ENCODE results near the gene USP12. TPM values are rescaled to one million over a fixed set of nuclear protein-coding genes. Genes with fewer than 3 reads are reported as not detected.
A peak's percentile ranks its signal among the peaks of the same experiment; 100 is the strongest.
"Not testable (repeated sequence)": the region's sequence is repeated elsewhere in the genome, so short reads cannot be mapped to it uniquely, and the experiment has no call there.

Gene USP12
- total RNA-seq, 2 experiments from 2014 or later: 32.3 to 32.4 TPM

GRCh38 chr13:27132538-27132937 lies 39.1 kb downstream of the USP12 start:
- CTCF ChIA-PET: interaction anchor here (0.8 to 2.4 kb wide), 7 partner anchors 12 to 138 kb away, joined by 3 to 6 read pairs (median 5); partner anchors contain the start of gene RASL11A
- Mint-ChIP-seq H3K9me3 (ENCODE audit: low read depth) (peaks cover 9% of the 10 kb centered on the region), H3K27me3 (no peaks in the 10 kb centered on the region), H3K4me3 (peak overlapping the region; percentile 24), H3K36me3 (ENCODE audit: low read depth) (peaks cover 37% of the 10 kb centered on the region), H3K27ac (peak overlapping the region; percentile 80), H3K4me1 (peaks cover 80% of the 10 kb centered on the region)
- ATAC-seq: peak; percentile 45
- intact Hi-C loops (cut with DNase I, micrococcal nuclease): loop anchor here in 1 of 2 experiments (5.0 to 10.0 kb wide), 2 partner anchors 320 to 1582 kb away; partner anchors contain the start of genes MTIF3 and SLC46A3
- POLR2A ChIA-PET: interaction anchor here (0.6 to 1.9 kb wide), 4 partner anchors 15 to 221 kb away, joined by 3 to 17 read pairs (median 6); no protein-coding TSS in a partner anchor
- peak; percentile 29 for DNase-seq

- Mint-ChIP-seq H3K4me1 (peaks cover 81% of the 10 kb centered on the region), H3K36me3 (ENCODE audit: low read depth) (peaks cover 41% of the 10 kb centered on the region), H3K27me3 (no peaks in the 10 kb centered on the region), H3K4me3 (peak overlapping the region; percentile 24), H3K9me3 (ENCODE audit: low read depth) (peaks cover 9% of the 10 kb centered on the region), H3K27ac (peak overlapping the region; percentile 80)
- POLR2A ChIA-PET: interaction anchor here (0.6 to 1.9 kb wide), 6 partner anchors 15 to 221 kb away, joined by 3 to 17 read pairs (median 6); partner anchors contain the start of gene RPL21
- intact Hi-C loops (cut with DNase I, micrococcal nuclease): loop anchor here (1.0 to 10.0 kb wide), 11 partner anchors 15 to 1583 kb away; partner anchors contain the start of genes RPL21 (in 2 of the 2), LNX2 (in 1 of the 2), MTIF3 (in 1 of the 2) and PAN3 (in 1 of the 2)
- CTCF ChIA-PET: interaction anchor here (0.8 to 2.4 kb wide), 11 partner anchors 12 to 139 kb away, joined by 3 to 6 read pairs (median 4); partner anchors contain the start of gene RASL11A
- DNase-seq: no peak
- no peak for ATAC-seq
Measured at GRCh38 chr13:27131906-27132305, 39.7 kb downstream of the USP12 start.

DNA sequence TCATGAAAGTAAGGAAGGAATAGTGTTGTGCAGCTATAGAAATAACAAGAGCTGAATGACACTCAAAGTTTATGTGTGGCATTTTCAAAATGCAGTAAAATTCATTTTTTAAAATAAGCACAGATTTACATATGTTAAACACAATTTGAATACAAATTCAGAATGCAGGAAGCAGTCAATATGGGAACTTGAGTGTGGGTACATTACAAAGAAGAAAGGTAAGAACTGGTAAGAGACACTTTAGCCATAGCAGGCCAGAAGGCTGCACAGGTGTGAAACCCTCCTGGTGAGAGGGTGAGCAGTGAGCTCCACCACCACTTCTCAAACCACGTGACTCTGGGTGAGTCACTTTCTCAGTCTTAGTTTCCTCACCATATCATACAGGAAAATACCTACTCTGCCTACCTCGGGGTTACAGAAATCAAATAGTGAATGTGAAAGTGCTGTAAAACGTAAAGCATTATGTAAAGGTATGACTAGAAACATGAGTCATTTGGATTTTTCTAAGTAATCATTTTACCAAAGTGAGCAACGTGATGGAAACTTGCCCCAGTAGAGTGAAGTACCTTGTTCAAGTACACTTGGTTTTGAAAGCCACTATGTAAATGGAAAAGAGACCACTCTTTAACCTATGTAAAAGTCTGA lies 40.5 kb downstream of the USP12 start:
- no peaks in the 10 kb centered on the region for H3K27me3 Mint-ChIP-seq
- DNase-seq (peak; percentile 87), ATAC-seq (peak; percentile 90)
- ChIA-PET POLR2A (interaction anchor here (0.5 to 1.2 kb wide), 8 partner anchors 31 to 973 kb away, joined by 3 to 9 read pairs (median 3); partner anchors contain the start of gene RPL21), CTCF (interaction anchor here (0.8 to 2.9 kb wide), 7 partner anchors 12 to 42 kb away, joined by 3 to 19 read pairs (median 3); no protein-coding TSS in a partner anchor)
- H3K9me3 Mint-ChIP-seq (ENCODE audit: low read depth): peaks cover 9% of the 10 kb centered on the region
- intact Hi-C loops (cut with DNase I, micrococcal nuclease): loop anchor here (1.0 to 10.0 kb wide), 11 partner anchors 16 to 1584 kb away; partner anchors contain the start of genes RPL21 (in 2 of the 2), LNX2 (in 1 of the 2), MTIF3 (in 1 of the 2) and PAN3 (in 1 of the 2)
- peak overlapping the region; percentile 80 for H3K27ac Mint-ChIP-seq
- peaks cover 89% of the 10 kb centered on the region for H3K4me1 Mint-ChIP-seq
- peak overlapping the region; percentile 24 for H3K4me3 Mint-ChIP-seq
- H3K36me3 Mint-ChIP-seq (ENCODE audit: low read depth): peaks cover 41% of the 10 kb centered on the region

- ATAC-seq (peak; percentile 20), DNase-seq (no peak)
- H3K4me1 Mint-ChIP-seq: peaks cover 84% of the 10 kb centered on the region
- H3K4me3 Mint-ChIP-seq: peak overlapping the region; percentile 24
- H3K9me3 Mint-ChIP-seq (ENCODE audit: low read depth): peaks cover 9% of the 10 kb centered on the region
- H3K27me3 Mint-ChIP-seq: no peaks in the 10 kb centered on the region
- peaks cover 45% of the 10 kb centered on the region for H3K36me3 Mint-ChIP-seq (ENCODE audit: low read depth)
- ChIA-PET POLR2A (interaction anchor here (0.5 to 1.5 kb wide), 5 partner anchors 33 to 973 kb away, joined by 3 to 9 read pairs (median 5); no protein-coding TSS in a partner anchor), CTCF (interaction anchor here (0.6 to 2.9 kb wide), 8 partner anchors 11 to 960 kb away, joined by 3 to 19 read pairs (median 3); no protein-coding TSS in a partner anchor)
- intact Hi-C loops (cut with DNase I, micrococcal nuclease): loop anchor here (2.0 to 10.0 kb wide), 4 partner anchors 18 to 1584 kb away; partner anchors contain the start of genes MTIF3 (in 1 of the 2), PAN3 (in 1 of the 2) and SLC46A3 (in 1 of the 2)
- H3K27ac Mint-ChIP-seq: peak overlapping the region; percentile 80
Measured at GRCh38 chr13:27130223-27130978, 41.2 kb downstream of the USP12 start.

DNA sequence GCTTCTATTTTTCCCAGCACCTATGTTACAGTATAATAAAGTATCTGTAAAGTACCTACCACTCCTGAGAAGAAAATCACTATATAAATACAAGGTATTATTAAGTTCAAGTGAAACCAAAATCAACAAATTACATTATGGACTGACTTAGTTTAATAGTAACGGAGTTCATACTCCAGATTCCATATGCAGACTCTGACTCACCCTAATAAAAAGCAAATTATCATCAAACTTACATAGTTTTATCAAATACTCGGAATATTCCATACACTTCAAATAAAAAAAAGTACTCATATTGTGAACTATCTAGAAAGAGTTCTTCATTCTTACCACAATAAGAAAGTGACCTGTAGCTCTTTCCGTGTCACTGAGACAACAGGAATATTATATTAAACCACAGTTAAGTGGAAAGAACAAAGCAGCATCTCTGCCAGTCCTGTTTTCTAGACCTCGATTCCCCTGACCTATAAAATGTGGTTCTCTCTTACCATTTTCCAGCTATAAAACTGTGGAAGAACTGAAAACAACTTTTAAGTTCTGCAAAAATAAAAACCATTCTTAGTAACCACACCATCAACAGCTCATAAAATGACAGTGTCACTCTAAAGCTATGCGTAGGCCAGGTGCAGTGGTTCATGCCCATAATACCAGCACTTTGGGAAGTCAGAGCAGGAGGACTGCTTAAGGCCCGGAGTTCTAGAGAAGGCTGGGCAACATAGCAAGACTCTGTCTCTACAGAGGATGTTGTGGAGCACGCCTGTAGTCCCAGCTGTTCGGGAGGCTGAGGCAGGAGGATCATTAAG lies 42.6 kb downstream of the USP12 start:
- Mint-ChIP-seq H3K4me3 (no peak overlapping the region), H3K4me1 (peaks cover 76% of the 10 kb centered on the region), H3K27me3 (no peaks in the 10 kb centered on the region), H3K9me3 (ENCODE audit: low read depth) (peaks cover 14% of the 10 kb centered on the region), H3K36me3 (ENCODE audit: low read depth) (peaks cover 56% of the 10 kb centered on the region), H3K27ac (peak overlapping the region; percentile 73)
- ChIA-PET CTCF (interaction anchor here (0.6 to 2.9 kb wide), 6 partner anchors 9 to 97 kb away, joined by 3 to 19 read pairs (median 3); no protein-coding TSS in a partner anchor), POLR2A (interaction anchor here (1.5 kb wide), 1 partner anchor 41 kb away, joined by 5 read pairs; no protein-coding TSS in a partner anchor)
- no peak for ATAC-seq
- DNase-seq: no peak
- intact Hi-C loops (cut with DNase I, micrococcal nuclease): no loop called here

DNA sequence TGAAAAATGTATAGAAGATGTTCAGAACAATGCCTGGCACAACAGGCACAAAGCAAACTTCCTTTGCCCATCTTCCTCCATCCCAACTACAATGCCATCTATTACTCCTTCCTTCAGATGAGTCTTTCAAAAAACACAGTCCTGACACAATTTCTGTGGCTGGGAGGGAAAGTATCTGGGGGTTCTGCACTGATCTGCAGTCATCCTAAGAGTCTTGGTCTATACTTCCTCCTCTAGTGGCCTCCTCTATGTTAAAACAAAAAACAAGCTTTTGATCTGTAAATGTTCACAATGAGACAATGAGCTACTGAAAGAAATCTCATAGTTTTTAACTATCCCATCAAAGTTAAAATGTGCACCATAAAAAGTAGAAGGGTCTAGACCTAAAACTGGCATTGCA lies 44.8 kb downstream of the USP12 start:
- no peak for ATAC-seq
- POLR2A ChIA-PET: interaction anchor here (0.6 kb wide), 1 partner anchor 35 kb away, joined by 4 read pairs; no protein-coding TSS in a partner anchor
- CTCF ChIA-PET: interaction anchor here (0.6 to 0.7 kb wide), 2 partner anchors 17 to 253 kb away, joined by 3 read pairs; no protein-coding TSS in a partner anchor
- peak overlapping the region; percentile 3 for H3K27ac Mint-ChIP-seq
- DNase-seq: no peak
- H3K27me3 Mint-ChIP-seq: no peaks in the 10 kb centered on the region
- intact Hi-C loops (cut with DNase I, micrococcal nuclease): no loop called here
- H3K4me3 Mint-ChIP-seq: no peak overlapping the region
- H3K9me3 Mint-ChIP-seq (ENCODE audit: low read depth): peaks cover 28% of the 10 kb centered on the region
- H3K36me3 Mint-ChIP-seq (ENCODE audit: low read depth): peaks cover 61% of the 10 kb centered on the region
- H3K4me1 Mint-ChIP-seq: peaks cover 63% of the 10 kb centered on the region

DNA sequence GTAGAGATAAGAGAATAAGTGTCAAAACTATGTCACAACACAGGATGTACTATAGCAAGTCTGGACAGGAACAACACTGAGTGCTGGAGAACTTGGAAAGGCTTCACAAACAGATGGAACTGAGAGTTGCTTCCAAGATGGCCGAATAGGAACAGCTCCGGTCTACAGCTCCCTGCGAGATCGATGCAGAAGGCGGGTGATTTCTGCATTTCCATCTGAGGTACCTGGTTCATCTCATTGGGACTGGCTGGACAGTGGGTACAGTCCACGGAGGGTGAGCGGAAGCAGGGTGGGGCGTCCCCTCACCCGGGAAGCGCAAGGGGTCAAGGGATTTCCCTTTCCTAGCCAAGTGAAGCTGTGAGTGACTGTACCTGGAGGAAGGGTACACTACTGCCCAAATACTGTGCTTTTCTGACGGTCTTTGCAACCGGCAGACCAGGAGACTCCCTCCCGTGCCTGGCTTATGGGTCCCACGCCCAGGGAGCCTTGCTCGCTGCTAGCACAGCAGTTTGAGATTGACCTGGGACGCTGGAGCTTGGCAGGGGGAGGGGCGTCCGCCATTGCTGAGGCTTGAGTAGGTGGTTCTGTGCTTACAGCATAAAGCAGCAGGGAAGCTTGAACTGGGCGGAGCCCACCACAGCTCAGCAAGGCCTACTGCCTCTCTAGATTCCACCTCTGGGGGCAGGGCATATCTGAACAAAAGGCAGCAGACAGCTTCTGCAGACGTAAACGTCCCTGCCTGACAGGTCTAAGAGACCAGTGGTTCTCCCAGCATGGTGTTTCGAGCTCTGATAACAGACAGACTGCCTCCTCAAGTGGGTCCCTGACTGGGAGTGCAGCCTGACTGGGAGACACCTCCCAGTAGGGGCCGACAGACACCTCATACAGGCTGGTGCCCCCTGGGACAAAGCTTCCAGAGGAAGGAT lies 46.0 kb downstream of the USP12 start:
- H3K27ac Mint-ChIP-seq: no peak overlapping the region
- H3K4me3 Mint-ChIP-seq: no peak overlapping the region

DNA sequence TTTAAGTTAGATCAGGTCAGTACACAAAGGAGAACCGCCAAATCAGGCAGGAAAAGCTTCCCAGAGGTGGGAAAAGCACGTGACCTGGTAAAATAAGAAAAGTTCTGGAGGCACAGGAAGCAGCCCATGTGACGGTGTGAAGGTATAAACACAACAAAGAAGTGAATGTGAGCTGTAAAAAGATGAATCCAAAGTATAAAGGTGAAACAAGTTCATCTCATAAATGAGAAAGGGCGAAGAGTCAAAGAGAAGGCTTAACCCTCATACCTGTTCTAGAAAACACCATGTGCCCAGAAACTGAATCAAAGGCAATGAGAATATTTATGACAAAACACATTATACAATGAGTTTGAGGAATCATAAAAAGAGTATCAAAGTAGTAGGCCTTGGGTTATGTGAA lies 47.0 kb downstream of the USP12 start:
- Mint-ChIP-seq H3K4me3 (no peak overlapping the region), H3K27me3 (no peaks in the 10 kb centered on the region), H3K9me3 (ENCODE audit: low read depth) (peaks cover 22% of the 10 kb centered on the region), H3K36me3 (ENCODE audit: low read depth) (peaks cover 68% of the 10 kb centered on the region), H3K27ac (no peak overlapping the region), H3K4me1 (peaks cover 52% of the 10 kb centered on the region)
- ATAC-seq (no peak), DNase-seq (no peak)
- POLR2A ChIA-PET: no interaction called here
- intact Hi-C loops (cut with DNase I, micrococcal nuclease): no loop called here
- CTCF ChIA-PET: interaction anchor here (1.4 kb wide), 1 partner anchor 12 kb away, joined by 3 read pairs; no protein-coding TSS in a partner anchor

More for the DNA sequence above, 46.0 kb downstream of the USP12 start:
- ChIA-PET POLR2A (no interaction called here), CTCF (interaction anchor here (1.4 kb wide), 1 partner anchor 11 kb away, joined by 3 read pairs; no protein-coding TSS in a partner anchor)
- peaks cover 70% of the 10 kb centered on the region for H3K36me3 Mint-ChIP-seq (ENCODE audit: low read depth)
- no peaks in the 10 kb centered on the region for H3K27me3 Mint-ChIP-seq
- peaks cover 26% of the 10 kb centered on the region for H3K9me3 Mint-ChIP-seq (ENCODE audit: low read depth)
- H3K4me1 Mint-ChIP-seq: peaks cover 59% of the 10 kb centered on the region
- no peak for DNase-seq
- intact Hi-C loops (cut with DNase I, micrococcal nuclease): no loop called here
- no peak for ATAC-seq

GRCh38 chr13:27123445-27123844 lies 48.2 kb downstream of the USP12 start:
- CTCF ChIA-PET: interaction anchor here (1.3 kb wide), 1 partner anchor 10 kb away, joined by 3 read pairs; no protein-coding TSS in a partner anchor
- H3K9me3 Mint-ChIP-seq (ENCODE audit: low read depth): peaks cover 20% of the 10 kb centered on the region
- DNase-seq; ATAC-seq; intact Hi-C loops (cut with DNase I, micrococcal nuclease); POLR2A ChIA-PET; H3K27me3 Mint-ChIP-seq; H3K4me3 Mint-ChIP-seq; H3K27ac Mint-ChIP-seq: not testable (repeated sequence)
- H3K36me3 Mint-ChIP-seq (ENCODE audit: low read depth): peaks cover 61% of the 10 kb centered on the region
- H3K4me1 Mint-ChIP-seq: peaks cover 51% of the 10 kb centered on the region

Data from activated CD4-positive, alpha-beta T cell treated with anti-CD3 and anti-CD28 coated beads for 36 hours (primary cell).